Prostate gland (tissue), 2 donors: ENCODE data around the gene UPF2. TPM values are rescaled to one million over a fixed set of nuclear protein-coding genes. Genes with fewer than 3 reads are reported as not detected.

Experiments
- DNase-seq: peaks from one replicate; pipeline ENCODE4 v3.0.0-alpha.2; 2019; ENCODE audit warnings: low spot score
- H3K27ac ChIP-seq, 2 donors: fragments of 200-600 bp; sonication (generic); 2 replicates each; pipeline ENCODE4 v1.5.1; 2017 to 2019
- H3K27me3 ChIP-seq: fragments of 200-600 bp; sonication (generic); replicated peaks from 2 replicates; pipeline ENCODE4 v1.5.1; 2019; ENCODE audit not compliant: insufficient read depth
- H3K36me3 ChIP-seq, 2 donors: fragments of 200-600 bp; sonication (generic); 1 replicate in 1 of 2; 2 replicates in 1 of 2; pipeline versions ENCODE4 v1.5.1 to v1.8.1; 2017 to 2019
- H3K4me1 ChIP-seq: fragments of 200-600 bp; sonication (generic); replicated peaks from 2 replicates; pipeline ENCODE4 v1.5.1; 2019
- H3K4me3 ChIP-seq, 2 donors: fragments of 200-600 bp; sonication (generic); 2 replicates each; pipeline ENCODE4 v1.5.1; 2017 to 2019
- H3K9me3 ChIP-seq: fragments of 200-600 bp; sonication (generic); 2 replicates; pipeline ENCODE4 v1.5.1; 2017
- CTCF ChIP-seq, 4 experiments: fragments of 200-600 bp in 2 of 4; fragments of 450-650 bp in 2 of 4; sonication (generic) in 2 of 4; IDR thresholded peaks; 1 replicate in 3 of 4; 2 replicates in 1 of 4; pipeline ENCODE4 v1.5.1; 2016 to 2019; ENCODE audit warnings: antibody characterized with exemption in 4 of 4, mild to moderate bottlenecking in 2 of 4, moderate library complexity in 2 of 4
- POLR2A ChIP-seq: fragments of 450-650 bp; IDR thresholded peaks from one replicate; pipeline ENCODE4 v1.6.1; 2016; ENCODE audit warnings: antibody characterized with exemption, mild to moderate bottlenecking
- POLR2AphosphoS5 ChIP-seq: sonication (generic); formaldehyde crosslinking; IDR thresholded peaks from one replicate; pipeline ENCODE4 v1.6.1; 2017; ENCODE audit warnings: antibody characterized with exemption
- WGBS: methylation state at CpG from one replicate; pipeline ENCODE4 v1.1.5; 2018; 5-methylcytosine and 5-hydroxymethylcytosine counted together
- intact Hi-C: fragments of 100-400 bp; cut with DNase I; formaldehyde crosslinking; loops from one replicate; pipeline ENCODE4 v1.14.2; 2022
- total RNA-seq, 2 donors: library from RNA; depleted of rRNA; stranded (reverse); fragments of >200 nt; gene quantifications; one replicate each; pipeline ENCODE4 v1.1.0, GENCODE V29; 2016

UPF2 gene
- 10 to 100 TPM; 21.4 to 31.7 TPM for total RNA-seq

GRCh38 chr10:12042797-12043651, at the start of gene UPF2:
Gene UPF2 (minus strand): TSS chr10:12042809. CDS start chr10:12035423, 7,386 bp downstream.
- 4% methylated on average over 56 of the region's 56 CpGs for WGBS
- Histone ChIP-seq H3K36me3 (no peaks in the 10 kb centered on the region), H3K4me3 (peak within 1 kb of the TSS; percentile 90 to 98), H3K4me1 (no peaks in the 10 kb centered on the region), H3K9me3 (no peaks in the 10 kb centered on the region), H3K27me3 (no peaks in the 10 kb centered on the region), H3K27ac (peak within 1 kb of the TSS; percentile 98)
- TF ChIP-seq CTCF (IDR thresholded peaks at IDR 0.05) (peak in 1 of 4 experiments; percentile 18), POLR2AphosphoS5 (peak; percentile 82), POLR2A (no peak)
- intact Hi-C loops = loop anchor here (1.0 to 2.0 kb wide), 2 partner anchors 26 to 86 kb away; partner anchors contain the start of genes DHTKD1 and SEC61A2
- DNase-seq = peak; percentile 96

- Histone ChIP-seq H3K9me3 (no peaks in the 10 kb centered on the region), H3K4me3 (no peak overlapping the region), H3K36me3 (peaks cover 0 to 11% of the 10 kb centered on the region in 2 donors), H3K27ac (no peak overlapping the region), H3K4me1 (no peaks in the 10 kb centered on the region), H3K27me3 (no peaks in the 10 kb centered on the region)
- TF ChIP-seq CTCF (IDR thresholded peaks at IDR 0.05) (no peak), POLR2AphosphoS5 (no peak), POLR2A (no peak)
- DNase-seq = no peak
- 93% methylated on average over 4 of the region's 4 CpGs for WGBS
- intact Hi-C loops = no loop called here
Observed at GRCh38 chr10:12091421-12091820, 48.8 kb upstream of the UPF2 start.

GRCh38 chr10:12088919-12089318, 46.3 kb upstream of the UPF2 start:
- no peak overlapping the region for H3K4me3 ChIP-seq
- no peaks in the 10 kb centered on the region for H3K4me1 ChIP-seq
- no peak for DNase-seq
- no peak for TF ChIP-seq POLR2A
- no peak for TF ChIP-seq POLR2AphosphoS5
- H3K27ac ChIP-seq = no peak overlapping the region
- WGBS = 94% methylated on average over 14 of the region's 14 CpGs
- H3K27me3 ChIP-seq = no peaks in the 10 kb centered on the region
- intact Hi-C loops = no loop called here
- H3K36me3 ChIP-seq = peaks cover 0 to 12% of the 10 kb centered on the region in 2 donors
- no peaks in the 10 kb centered on the region for H3K9me3 ChIP-seq

GRCh38 chr10:12081879-12082557, 39.4 kb upstream of the UPF2 start:
- Histone ChIP-seq H3K36me3 (peaks cover 0 to 5% of the 10 kb centered on the region in 2 donors), H3K27me3 (no peaks in the 10 kb centered on the region), H3K27ac (no peak overlapping the region), H3K4me3 (no peak overlapping the region), H3K9me3 (no peaks in the 10 kb centered on the region), H3K4me1 (no peaks in the 10 kb centered on the region)
- WGBS = 84% methylated on average over 6 of the region's 6 CpGs
- intact Hi-C loops = no loop called here
- no peak for TF ChIP-seq POLR2A
- TF ChIP-seq POLR2AphosphoS5 = no peak
- no peak for TF ChIP-seq CTCF (IDR thresholded peaks at IDR 0.05)
- DNase-seq = no peak

GRCh38 chr10:12081470-12081869, 38.9 kb upstream of the UPF2 start:
- intact Hi-C loops = no loop called here
- DNase-seq = no peak
- Histone ChIP-seq H3K4me1 (no peaks in the 10 kb centered on the region), H3K9me3 (no peaks in the 10 kb centered on the region), H3K27ac (no peak overlapping the region), H3K4me3 (no peak overlapping the region), H3K36me3 (peaks cover 0 to 2% of the 10 kb centered on the region in 2 donors), H3K27me3 (no peaks in the 10 kb centered on the region)
- TF ChIP-seq POLR2A (no peak), CTCF (IDR thresholded peaks at IDR 0.05) (no peak), POLR2AphosphoS5 (no peak)
- WGBS = 85% methylated on average over 8 of the region's 8 CpGs
